Activated CD4-positive, alpha-beta memory T cell treated with anti-CD3 and anti-CD28 coated beads, Interleukin-2, amount 10 ng/mL, durations not matched to agents 7 days and 5 days (primary cell): ENCODE results near the gene PCK2. TPM values are rescaled to one million over a fixed set of nuclear protein-coding genes. Genes with fewer than 3 reads are reported as not detected.

Experiments
- CTCF ChIA-PET: fragments of 350-600 bp; sonication (Branson Sonifier 250); formaldehyde crosslinking; loops from one replicate; lab custom pipeline; 2021; ENCODE audit warnings: antibody characterized with exemption, inconsistent platforms; lab: Charles Lee
- POLR2A ChIA-PET: fragments of 350-600 bp; sonication (Branson Sonifier 250); formaldehyde crosslinking; loops from one replicate; lab custom pipeline; 2021; ENCODE audit warnings: antibody characterized with exemption; lab: Charles Lee
- DNase-seq: peaks from one replicate; pipeline ENCODE4 v3.0.0-alpha.2; 2020
- H3K27ac Mint-ChIP-seq: one replicate; pipeline ENCODE4 v1.8.0; 2021; ENCODE audit warnings: mild to moderate bottlenecking, mixed read lengths
- H3K27me3 Mint-ChIP-seq: one replicate; pipeline ENCODE4 v1.8.0; 2021; ENCODE audit warnings: mixed read lengths
- H3K36me3 Mint-ChIP-seq: one replicate; pipeline ENCODE4 v1.8.0; 2021; ENCODE audit warnings: low read depth, mixed read lengths
- H3K4me1 Mint-ChIP-seq: one replicate; pipeline ENCODE4 v1.8.0; 2021; ENCODE audit warnings: mixed read lengths
- H3K4me3 Mint-ChIP-seq: one replicate; pipeline ENCODE4 v1.8.0; 2021; ENCODE audit warnings: mild to moderate bottlenecking, mixed read lengths
- H3K9me3 Mint-ChIP-seq: one replicate; pipeline ENCODE4 v1.8.0; 2021; ENCODE audit warnings: mixed read lengths
- total RNA-seq, 2 experiments: library from RNA; stranded (reverse); gene quantifications; one replicate each; pipeline ENCODE4 v1.2.3, GENCODE V29; 2021

PCK2 gene
- total RNA-seq, 2 experiments from 2014 or later: 88.5 to 90.6 TPM

DNA sequence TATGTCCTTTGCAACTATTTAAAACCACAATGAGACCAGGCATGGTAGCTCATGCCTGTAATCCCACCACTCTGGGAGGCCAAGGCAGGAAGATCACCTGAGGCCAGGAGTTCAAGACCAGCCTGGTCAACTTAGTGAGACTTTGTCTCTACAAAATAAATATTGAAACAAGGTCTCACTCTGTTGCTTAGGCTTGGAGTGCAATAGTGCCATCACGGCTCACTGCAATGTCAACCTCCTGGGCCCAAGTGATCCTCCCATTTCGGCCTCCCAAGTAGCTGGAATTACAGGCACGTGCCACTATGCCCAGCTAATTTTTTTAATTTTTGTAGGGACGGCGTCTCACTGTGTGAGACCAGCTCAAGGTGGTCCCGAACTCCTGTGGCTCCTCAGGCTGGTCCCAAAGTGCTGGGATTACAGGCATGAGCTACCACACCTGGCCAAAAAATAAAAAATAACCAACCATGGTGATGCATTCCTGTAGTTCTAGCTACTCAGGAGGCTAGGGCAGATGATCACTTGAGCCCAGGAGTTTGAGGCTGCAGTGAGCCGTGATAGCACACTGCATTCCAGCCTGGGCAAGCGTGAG is 35.4 kb downstream of the PCK2 start:
- ChIA-PET CTCF (no interaction called here), POLR2A (interaction anchor here (0.8 to 21.4 kb wide), 4 partner anchors 10 to 36 kb away, joined by 3 to 448 read pairs (median 4); partner anchors contain the start of genes DCAF11, IRF9, NRL and PCK2)
- Mint-ChIP-seq H3K9me3 (no peaks in the 10 kb centered on the region), H3K36me3 (peaks cover 8% of the 10 kb centered on the region), H3K27me3 (no peaks in the 10 kb centered on the region), H3K27ac (no peak overlapping the region), H3K4me1 (peaks cover 12% of the 10 kb centered on the region), H3K4me3 (no peak overlapping the region)
- no peak for DNase-seq

DNA sequence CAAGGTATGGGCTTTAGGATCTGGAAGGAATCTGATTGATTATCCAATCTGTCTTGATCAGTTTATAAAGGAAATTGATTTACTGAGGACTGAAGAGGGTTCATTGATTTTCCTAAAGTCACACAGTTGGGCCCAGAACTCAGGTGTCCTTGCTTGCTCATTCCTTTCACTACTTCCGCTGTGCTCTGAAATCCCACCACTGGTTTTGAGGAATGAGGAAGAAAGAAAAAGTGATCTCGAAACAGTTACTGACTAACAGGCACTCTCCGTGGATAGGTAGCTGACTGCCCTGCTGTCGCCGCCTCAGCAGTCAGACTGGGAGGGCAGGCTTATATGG is 36.2 kb downstream of the PCK2 start, which contains the start of gene FITM1:
FITM1 (plus strand) TSS at position 280 of the 337 bp plus-strand sequence. CDS start 905 bp downstream, outside the sequence.
- no peak within 1 kb of the TSS for H3K27ac Mint-ChIP-seq
- ChIA-PET CTCF (no interaction called here), POLR2A (interaction anchor here (0.8 to 21.4 kb wide), 3 partner anchors 10 to 31 kb away, joined by 3 to 448 read pairs (median 4); partner anchors contain the start of genes DCAF11, IRF9 and NRL)
- no peak for DNase-seq
- no peaks in the 10 kb centered on the region for H3K27me3 Mint-ChIP-seq
- H3K36me3 Mint-ChIP-seq: peaks cover 5% of the 10 kb centered on the region
- H3K9me3 Mint-ChIP-seq: no peaks in the 10 kb centered on the region
- H3K4me1 Mint-ChIP-seq: peaks cover 17% of the 10 kb centered on the region
- H3K4me3 Mint-ChIP-seq: no peak within 1 kb of the TSS

DNA sequence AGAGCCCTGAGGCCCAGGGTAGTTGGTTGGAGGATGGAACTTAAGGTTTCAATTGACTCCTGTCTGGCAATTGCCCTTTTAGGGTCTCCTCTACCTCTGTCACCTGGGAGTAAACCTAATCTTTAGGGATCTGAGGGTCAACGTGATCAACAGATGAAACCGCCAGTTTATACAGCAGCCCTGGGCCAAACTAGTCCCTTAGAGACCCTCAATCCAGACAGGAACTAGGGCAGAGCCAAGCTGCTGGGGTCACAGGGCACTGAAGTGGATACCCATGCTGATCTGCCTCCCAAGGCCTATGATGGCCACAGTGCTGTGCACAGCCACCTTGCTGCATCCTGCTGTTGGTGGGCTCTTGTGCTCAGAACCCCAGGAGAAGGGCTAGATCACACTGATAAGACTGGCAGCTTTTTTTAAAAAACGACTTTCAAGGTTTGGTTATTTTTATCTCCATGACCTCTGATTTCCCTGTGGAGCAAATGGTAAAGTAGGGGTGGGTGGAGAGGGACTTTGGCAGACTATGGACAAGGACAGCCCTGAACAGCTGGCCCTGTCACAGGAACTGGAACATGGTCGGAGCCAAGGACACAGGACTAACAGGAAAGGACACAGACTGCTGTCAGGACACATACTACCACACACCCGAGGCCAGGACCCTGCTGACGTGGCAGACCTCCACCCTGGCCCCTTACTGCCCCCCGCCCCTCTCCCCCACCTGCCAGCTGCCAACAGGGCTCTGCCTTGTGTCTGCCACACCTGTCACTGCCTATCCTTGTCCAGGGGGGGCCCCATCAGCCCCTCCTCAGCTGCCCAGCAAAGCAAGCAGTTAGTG is 36.8 kb downstream of the PCK2 start:
- Mint-ChIP-seq H3K4me3 (no peak overlapping the region), H3K27me3 (no peaks in the 10 kb centered on the region), H3K9me3 (no peaks in the 10 kb centered on the region), H3K27ac (no peak overlapping the region), H3K4me1 (peaks cover 19% of the 10 kb centered on the region), H3K36me3 (peaks cover 5% of the 10 kb centered on the region)
- POLR2A ChIA-PET: interaction anchor here (0.8 to 21.4 kb wide), 4 partner anchors 10 to 73 kb away, joined by 3 to 448 read pairs (median 4); partner anchors contain the start of genes DCAF11, IRF9 and NRL
- DNase-seq: no peak
- CTCF ChIA-PET: no interaction called here

DNA sequence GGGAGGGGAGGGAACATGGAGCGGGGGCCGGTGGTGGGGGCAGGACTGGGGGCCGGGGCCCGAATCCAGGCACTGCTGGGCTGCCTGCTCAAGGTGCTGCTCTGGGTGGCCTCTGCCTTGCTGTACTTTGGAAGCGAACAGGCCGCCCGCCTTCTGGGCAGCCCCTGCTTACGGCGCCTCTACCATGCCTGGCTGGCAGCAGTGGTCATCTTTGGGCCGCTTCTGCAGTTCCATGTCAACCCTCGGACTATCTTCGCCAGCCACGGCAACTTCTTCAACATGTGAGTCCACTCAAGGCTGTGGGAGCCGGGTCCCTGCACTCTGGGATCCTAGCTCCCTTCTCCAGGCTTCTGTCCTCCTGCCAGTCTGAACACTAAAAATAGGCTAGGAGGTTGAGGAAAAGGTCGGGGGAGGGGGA is 37.4 kb downstream of the PCK2 start:
- Mint-ChIP-seq H3K36me3 (peaks cover 5% of the 10 kb centered on the region), H3K4me1 (peaks cover 19% of the 10 kb centered on the region), H3K4me3 (no peak overlapping the region), H3K9me3 (no peaks in the 10 kb centered on the region), H3K27ac (no peak overlapping the region), H3K27me3 (no peaks in the 10 kb centered on the region)
- POLR2A ChIA-PET: interaction anchor here (1.3 to 21.4 kb wide), 5 partner anchors 9 to 73 kb away, joined by 3 to 448 read pairs (median 5); partner anchors contain the start of genes DCAF11, EMC9, IRF9 and NRL
- no peak for DNase-seq
- CTCF ChIA-PET: interaction anchor here (1.4 kb wide), 1 partner anchor 30 kb away, joined by 5 read pairs; the partner anchor contains the start of gene IRF9

DNA sequence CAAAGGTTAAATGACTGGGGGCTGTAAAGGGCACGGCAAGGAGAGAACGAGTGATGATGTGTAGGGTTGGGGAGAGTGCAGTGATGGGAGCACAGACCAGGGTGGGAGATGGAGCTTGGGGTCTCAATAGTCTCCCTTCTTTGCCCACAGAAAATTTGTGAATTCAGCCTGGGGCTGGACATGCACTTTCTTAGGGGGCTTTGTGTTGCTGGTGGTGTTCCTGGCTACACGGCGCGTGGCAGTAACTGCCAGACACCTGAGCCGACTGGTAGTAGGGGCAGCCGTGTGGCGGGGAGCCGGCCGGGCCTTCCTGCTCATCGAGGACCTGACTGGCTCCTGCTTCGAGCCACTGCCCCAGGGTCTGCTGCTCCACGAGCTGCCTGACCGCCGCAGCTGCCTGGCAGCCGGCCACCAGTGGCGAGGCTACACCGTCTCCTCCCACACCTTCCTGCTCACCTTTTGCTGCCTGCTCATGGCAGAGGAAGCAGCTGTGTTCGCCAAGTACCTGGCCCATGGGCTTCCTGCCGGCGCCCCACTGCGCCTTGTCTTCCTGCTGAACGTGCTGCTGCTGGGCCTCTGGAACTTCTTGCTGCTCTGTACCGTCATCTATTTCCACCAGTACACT is 38.1 kb downstream of the PCK2 start:
- no peak for DNase-seq
- H3K4me1 Mint-ChIP-seq: peaks cover 24% of the 10 kb centered on the region
- CTCF ChIA-PET: interaction anchor here (1.1 to 1.4 kb wide), 2 partner anchors 17 to 29 kb away, joined by 3 to 5 read pairs; partner anchors contain the start of genes DCAF11, IRF9 and NRL
- H3K9me3 Mint-ChIP-seq: no peaks in the 10 kb centered on the region
- no peak overlapping the region for H3K4me3 Mint-ChIP-seq
- H3K27me3 Mint-ChIP-seq: no peaks in the 10 kb centered on the region
- H3K27ac Mint-ChIP-seq: peak overlapping the region; percentile 4
- peaks cover 10% of the 10 kb centered on the region for H3K36me3 Mint-ChIP-seq
- POLR2A ChIA-PET: interaction anchor here (0.6 to 21.4 kb wide), 8 partner anchors 9 to 298 kb away, joined by 3 to 448 read pairs (median 4); partner anchors contain the start of genes CHMP4A, DCAF11, EMC9 and IPO4

DNA sequence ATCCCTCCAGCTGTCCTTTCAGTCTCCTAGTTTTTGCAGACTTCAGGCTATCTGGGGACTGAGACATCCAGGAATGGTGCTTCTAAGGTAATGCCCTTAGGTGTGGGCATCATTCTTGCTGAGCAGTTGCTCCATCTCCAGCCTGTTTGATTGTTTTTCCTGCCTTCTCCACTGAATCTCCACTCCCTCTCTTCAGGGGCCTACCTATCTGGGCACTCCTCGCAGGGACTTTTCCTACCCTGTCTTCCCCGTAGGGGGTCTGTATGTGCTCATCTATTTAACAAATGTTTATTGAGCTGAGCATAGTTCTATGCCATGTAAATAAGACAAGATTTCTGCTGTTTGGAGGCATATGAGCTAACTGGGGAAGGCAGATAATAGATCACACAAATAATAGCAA is 38.9 kb downstream of the PCK2 start:
- Mint-ChIP-seq H3K27ac (no peak overlapping the region), H3K9me3 (no peaks in the 10 kb centered on the region), H3K27me3 (no peaks in the 10 kb centered on the region), H3K36me3 (peaks cover 15% of the 10 kb centered on the region), H3K4me3 (no peak overlapping the region), H3K4me1 (peaks cover 32% of the 10 kb centered on the region)
- CTCF ChIA-PET: interaction anchor here (1.1 to 1.9 kb wide), 4 partner anchors 18 to 75 kb away, joined by 3 to 7 read pairs (median 6); partner anchors contain the start of genes DCAF11, IRF9 and NRL
- POLR2A ChIA-PET: interaction anchor here (0.8 to 21.4 kb wide), 8 partner anchors 8 to 297 kb away, joined by 3 to 448 read pairs (median 4); partner anchors contain the start of genes CHMP4A, DCAF11, EMC9 and IRF9
- no peak for DNase-seq

DNA sequence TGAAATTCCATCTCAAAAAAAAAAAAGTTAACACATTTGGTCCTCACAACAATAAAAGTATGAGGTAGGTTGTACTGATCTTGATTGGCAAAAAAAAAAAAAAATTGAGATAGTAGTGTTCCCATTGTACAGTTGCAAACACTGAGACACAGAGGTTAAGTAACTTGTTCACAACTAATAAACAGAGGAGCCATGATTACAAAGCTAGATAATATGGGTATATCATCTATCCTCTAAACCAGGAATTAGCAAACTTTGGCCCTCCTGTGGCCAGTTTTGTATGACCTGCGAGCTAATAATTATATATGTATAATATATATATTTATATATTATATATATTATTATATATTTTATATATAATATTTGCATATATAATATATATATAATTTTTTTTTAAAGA is 39.6 kb downstream of the PCK2 start:
- peaks cover 40% of the 10 kb centered on the region for H3K4me1 Mint-ChIP-seq
- POLR2A ChIA-PET: interaction anchor here (0.6 to 21.4 kb wide), 5 partner anchors 12 to 167 kb away, joined by 3 to 448 read pairs (median 4); partner anchors contain the start of genes DCAF11, IRF9, NRL and PSME2
- no peak overlapping the region for H3K4me3 Mint-ChIP-seq
- CTCF ChIA-PET: interaction anchor here (1.7 to 1.9 kb wide), 2 partner anchors 25 to 76 kb away, joined by 7 read pairs; no protein-coding TSS in a partner anchor
- no peaks in the 10 kb centered on the region for H3K9me3 Mint-ChIP-seq
- no peak for DNase-seq
- peaks cover 22% of the 10 kb centered on the region for H3K36me3 Mint-ChIP-seq
- H3K27ac Mint-ChIP-seq: no peak overlapping the region
- H3K27me3 Mint-ChIP-seq: no peaks in the 10 kb centered on the region

DNA sequence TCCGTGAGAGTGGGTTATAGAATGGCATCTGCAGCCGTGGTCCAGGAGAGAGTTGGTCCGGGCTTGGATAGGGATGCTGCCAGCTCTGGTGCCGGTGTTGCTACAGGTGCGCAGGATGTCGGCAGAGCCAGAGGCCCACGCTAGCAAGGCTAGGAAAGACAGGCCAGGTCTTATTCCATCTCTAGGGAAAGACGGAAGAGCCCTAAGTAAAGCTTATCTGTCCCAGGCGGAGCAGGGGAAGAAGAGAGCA is 41.4 kb downstream of the PCK2 start:
- Mint-ChIP-seq H3K27ac (peak overlapping the region; percentile 74), H3K4me3 (peak overlapping the region; percentile 93), H3K27me3 (no peaks in the 10 kb centered on the region), H3K36me3 (peaks cover 37% of the 10 kb centered on the region), H3K4me1 (peaks cover 52% of the 10 kb centered on the region), H3K9me3 (no peaks in the 10 kb centered on the region)
- ChIA-PET POLR2A (interaction anchor here (1.0 to 21.4 kb wide), 21 partner anchors 9 to 296 kb away, joined by 3 to 652 read pairs (median 8); partner anchors contain the start of genes CHMP4A, DCAF11, DHRS1 and IPO4), CTCF (interaction anchor here (1.0 to 3.5 kb wide), 10 partner anchors 9 to 55 kb away, joined by 4 to 25 read pairs (median 6); partner anchors contain the start of genes DCAF11, IRF9, NRL and PCK2)
- no peak for DNase-seq

DNA sequence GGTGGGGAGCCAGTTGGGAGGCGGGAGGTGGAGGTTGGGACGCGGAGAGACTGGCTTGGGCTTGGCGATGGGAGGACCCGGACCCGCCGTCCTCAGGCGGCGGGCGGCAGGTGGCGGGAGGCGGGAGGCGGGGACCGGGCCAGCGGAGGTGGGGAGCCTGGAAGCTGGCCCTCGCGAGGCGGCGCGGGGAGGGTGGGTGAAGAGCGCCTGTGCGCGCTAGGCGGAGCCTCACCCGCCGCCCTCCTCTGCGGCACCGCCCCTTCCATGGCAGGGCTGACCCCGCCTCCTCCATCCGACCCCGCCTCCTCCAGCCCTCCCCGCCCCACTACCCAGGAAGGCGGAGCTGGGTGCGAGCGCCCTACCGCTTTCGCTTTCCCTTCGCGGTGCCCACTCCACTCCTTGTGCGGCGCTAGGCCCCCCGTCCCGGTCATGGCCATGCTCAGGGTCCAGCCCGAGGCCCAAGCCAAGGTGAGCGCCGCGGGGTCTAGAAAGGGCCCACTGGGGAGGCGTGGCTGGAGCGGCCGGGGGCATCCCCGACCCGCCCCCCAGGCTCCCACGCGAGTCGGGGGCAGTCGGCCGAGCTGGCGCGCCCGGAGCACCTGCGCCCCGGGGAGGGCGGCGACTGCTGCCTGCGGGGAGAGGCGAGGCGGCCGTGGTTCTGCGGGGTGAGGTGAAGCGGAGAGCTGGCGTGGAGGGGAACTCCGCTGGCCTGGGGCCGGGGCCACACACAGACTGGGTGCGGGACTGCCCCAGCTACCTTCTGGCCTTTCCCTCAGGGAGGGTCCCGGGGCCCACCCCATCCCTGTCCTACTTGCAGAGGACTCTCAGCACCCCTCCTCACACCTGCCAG is 41.9 kb downstream of the PCK2 start, which contains the start of gene PSME1:
PSME1 (plus strand) TSS at position 361 of the 850 bp plus-strand sequence; CDS start at position 430, 69 bp downstream.
- DNase-seq: peak; percentile 96
- no peaks in the 10 kb centered on the region for H3K27me3 Mint-ChIP-seq
- CTCF ChIA-PET: interaction anchor here (1.0 to 3.5 kb wide), 11 partner anchors 9 to 172 kb away, joined by 3 to 25 read pairs (median 6); partner anchors contain the start of genes CIDEB, DCAF11, IRF9 and NRL
- peaks cover 53% of the 10 kb centered on the region for H3K4me1 Mint-ChIP-seq
- POLR2A ChIA-PET: interaction anchor here (1.0 to 21.4 kb wide), 23 partner anchors 9 to 301 kb away, joined by 3 to 652 read pairs (median 7); partner anchors contain the start of genes CHMP4A, DCAF11, DHRS1 and IPO4
- H3K27ac Mint-ChIP-seq: peak within 1 kb of the TSS; percentile 89
- peak within 1 kb of the TSS; percentile 93 for H3K4me3 Mint-ChIP-seq
- no peaks in the 10 kb centered on the region for H3K9me3 Mint-ChIP-seq
- peaks cover 43% of the 10 kb centered on the region for H3K36me3 Mint-ChIP-seq

DNA sequence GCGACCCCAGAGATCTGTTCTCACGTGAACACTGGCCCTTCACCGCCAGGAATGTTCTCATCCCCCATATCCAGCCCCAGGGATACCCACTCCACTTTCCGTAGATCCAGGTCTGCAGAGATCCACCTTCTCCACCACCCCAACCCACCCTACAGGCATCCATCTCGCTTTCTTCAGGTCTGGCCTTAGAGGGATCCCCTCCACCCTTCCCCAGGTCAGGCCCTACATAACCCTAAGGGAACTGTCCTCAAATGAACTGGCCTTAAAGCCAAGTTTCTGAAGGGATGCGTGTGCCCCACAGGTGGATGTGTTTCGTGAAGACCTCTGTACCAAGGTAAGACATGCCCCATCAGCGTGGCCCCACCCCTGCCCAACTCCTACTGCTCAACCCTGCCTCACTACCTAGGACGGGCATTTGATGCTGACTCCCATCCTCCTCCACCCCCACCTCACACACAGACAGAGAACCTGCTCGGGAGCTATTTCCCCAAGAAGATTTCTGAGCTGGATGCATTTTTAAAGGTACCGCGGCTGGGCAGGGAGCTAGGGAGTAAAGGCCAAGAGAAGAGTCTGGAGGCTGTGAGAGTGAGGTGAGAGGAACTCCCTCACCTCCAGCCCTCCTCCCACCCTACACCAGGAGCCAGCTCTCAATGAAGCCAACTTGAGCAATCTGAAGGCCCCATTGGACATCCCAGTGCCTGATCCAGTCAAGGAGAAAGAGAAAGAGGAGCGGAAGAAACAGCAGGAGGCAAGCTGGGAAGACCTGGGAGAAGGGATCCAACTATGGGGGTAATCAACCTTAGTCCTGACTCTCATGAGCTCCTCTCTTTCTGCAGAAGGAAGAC is 42.8 kb downstream of the PCK2 start:
- no peaks in the 10 kb centered on the region for H3K9me3 Mint-ChIP-seq
- ChIA-PET CTCF (interaction anchor here (0.7 to 3.5 kb wide), 9 partner anchors 10 to 171 kb away, joined by 3 to 25 read pairs (median 6); partner anchors contain the start of genes CIDEB, DCAF11, IRF9 and NRL), POLR2A (interaction anchor here (0.9 to 21.4 kb wide), 23 partner anchors 10 to 301 kb away, joined by 3 to 652 read pairs (median 8); partner anchors contain the start of genes CHMP4A, DCAF11, IPO4 and IRF9)
- peak overlapping the region; percentile 93 for H3K4me3 Mint-ChIP-seq
- peaks cover 48% of the 10 kb centered on the region for H3K36me3 Mint-ChIP-seq
- H3K27me3 Mint-ChIP-seq: no peaks in the 10 kb centered on the region
- peak overlapping the region; percentile 89 for H3K27ac Mint-ChIP-seq
- H3K4me1 Mint-ChIP-seq: peaks cover 54% of the 10 kb centered on the region
- no peak for DNase-seq
